Sigmoid colon (tissue), 7 donors: ENCODE results near the gene PAK1. TPM values are rescaled to one million over a fixed set of nuclear protein-coding genes. Genes with fewer than 3 reads are reported as not detected.

Experiments used
- DNase-seq: peaks from one replicate; pipeline ENCODE4 v3.0.0-alpha.2; 2019
- H3K27ac ChIP-seq, 4 donors: fragments of 200-600 bp; sonication (generic); one replicate each; pipeline ENCODE4 v1.5.1; 2016 to 2019; ENCODE audit warnings: mild to moderate bottlenecking in 1 of 4
- H3K27me3 ChIP-seq, 3 donors: fragments of 200-600 bp; sonication (generic); one replicate each; pipeline ENCODE4 v1.5.1; 2019; ENCODE audit warnings: mild to moderate bottlenecking in 1 of 3
- H3K36me3 ChIP-seq, 4 donors: fragments of 200-600 bp; sonication (generic); one replicate each; pipeline ENCODE4 v1.5.1; 2016 to 2019
- H3K4me1 ChIP-seq, 4 donors: fragments of 200-600 bp; sonication (generic); one replicate each; pipeline ENCODE4 v1.5.1; 2017 to 2019
- H3K4me3 ChIP-seq, 4 donors: fragments of 200-600 bp; sonication (generic); one replicate each; pipeline ENCODE4 v1.5.1; 2017 to 2019; ENCODE audit warnings: mild to moderate bottlenecking in 2 of 4, moderate library complexity in 1 of 4
- H3K9me3 ChIP-seq, 4 donors: fragments of 200-600 bp in 3 of 4; sonication (generic) in 3 of 4; one replicate each; pipeline versions ENCODE4 v1.5.1 to v1.6.1; 2013 to 2019
- CTCF ChIP-seq, 4 experiments: fragments of 450-650 bp in 3 of 4; fragments of 200-600 bp in 1 of 4; IDR thresholded peaks; one replicate each; pipeline ENCODE4 v1.5.1; 2016 to 2019; ENCODE audit warnings: antibody characterized with exemption in 4 of 4, mild to moderate bottlenecking in 3 of 4, moderate library complexity in 2 of 4
- EP300 ChIP-seq, 4 donors: sonication (generic); formaldehyde crosslinking; IDR thresholded peaks; one replicate each; pipeline ENCODE4 v1.6.1; 2017; ENCODE audit warnings: antibody characterized with exemption in 4 of 4
- POLR2A ChIP-seq, 2 donors: fragments of 450-650 bp; IDR thresholded peaks; one replicate each; pipeline ENCODE4 v1.6.1; 2016; ENCODE audit warnings: antibody characterized with exemption in 2 of 2, mild to moderate bottlenecking in 2 of 2, moderate library complexity in 2 of 2
- POLR2AphosphoS5 ChIP-seq, 4 donors: sonication (generic); formaldehyde crosslinking; IDR thresholded peaks; one replicate each; pipeline ENCODE4 v1.6.1; 2017; ENCODE audit warnings: antibody characterized with exemption in 4 of 4
- WGBS, 2 donors: extraction: QIAGEN DNeasy Blood & Tissue Kit; methylation state at CpG; one replicate each; pipeline ENCODE4 v1.1.7; 2013; 5-methylcytosine and 5-hydroxymethylcytosine counted together
- intact Hi-C: fragments of 100-400 bp; cut with DNase I; formaldehyde crosslinking; loops from one replicate; pipeline ENCODE4 v1.15.1; 2023
- polyA plus RNA-seq, 3 donors: library from polyadenylated mRNA; stranded (reverse); fragments of 200-250 nt; gene quantifications; one replicate each; pipeline ENCODE4 v1.2.3, GENCODE V29; 2013
- total RNA-seq, 4 donors: library from RNA; depleted of rRNA; stranded (reverse); fragments of >200 nt; gene quantifications; one replicate each; pipeline ENCODE4 v1.1.0, GENCODE V29; 2016
- donor health status: healthy with polysubstance abuse.
- donor health status: Bipolar disorder and iron deficiency.
- donor health status: healthy.

Gene PAK1
- total and polyA plus RNA-seq, 7 donors = 24.6 to 79.3 (median 37.7) TPM

GRCh38 chr11:77403211-77403610 is 70.7 kb downstream of the PAK1 start:
- intact Hi-C loops = no loop called here
- H3K4me1 ChIP-seq = peaks cover 0 to 51% (median 21%) of the 10 kb centered on the region in 4 donors
- H3K27ac ChIP-seq = no peak overlapping the region
- 97 to 99% methylated on average over 1 of the region's 1 CpG for WGBS, 2 donors
- no peak for DNase-seq
- H3K27me3 ChIP-seq = no peaks in the 10 kb centered on the region
- no peaks in the 10 kb centered on the region for H3K9me3 ChIP-seq
- no peaks in the 10 kb centered on the region for H3K36me3 ChIP-seq
- H3K4me3 ChIP-seq = no peak overlapping the region
- TF ChIP-seq POLR2A (IDR thresholded peaks at IDR 0.05) (no peak), CTCF (IDR thresholded peaks at IDR 0.05) (no peak), POLR2AphosphoS5 (IDR thresholded peaks at IDR 0.05) (no peak), EP300 (IDR thresholded peaks at IDR 0.05) (no peak)

GRCh38 chr11:77402218-77402556 is 71.7 kb downstream of the PAK1 start:
- intact Hi-C loops = no loop called here

GRCh38 chr11:77401486-77402217 is 72.2 kb downstream of the PAK1 start:
- no peak for DNase-seq
- H3K36me3 ChIP-seq = no peaks in the 10 kb centered on the region
- no peak overlapping the region for H3K4me3 ChIP-seq
- intact Hi-C loops = no loop called here
- no peak for TF ChIP-seq POLR2AphosphoS5 (IDR thresholded peaks at IDR 0.05)
- no peak for TF ChIP-seq EP300 (IDR thresholded peaks at IDR 0.05)
- TF ChIP-seq CTCF (IDR thresholded peaks at IDR 0.05) = no peak
- no peak for TF ChIP-seq POLR2A (IDR thresholded peaks at IDR 0.05)
- H3K4me1 ChIP-seq = peaks cover 0 to 35% (median 13%) of the 10 kb centered on the region in 4 donors
- WGBS, 2 donors = 91 to 95% methylated on average over 2 of the region's 2 CpGs
- no peaks in the 10 kb centered on the region for H3K9me3 ChIP-seq
- H3K27ac ChIP-seq = no peak overlapping the region
- H3K27me3 ChIP-seq = no peaks in the 10 kb centered on the region

More at GRCh38 chr11:77402218-77402556, 71.7 kb downstream of the PAK1 start:
- H3K27me3 ChIP-seq = no peaks in the 10 kb centered on the region
- TF ChIP-seq POLR2AphosphoS5 (IDR thresholded peaks at IDR 0.05) (no peak), CTCF (IDR thresholded peaks at IDR 0.05) (no peak), EP300 (IDR thresholded peaks at IDR 0.05) (no peak), POLR2A (IDR thresholded peaks at IDR 0.05) (no peak)
- H3K4me3 ChIP-seq = no peak overlapping the region
- H3K27ac ChIP-seq = no peak overlapping the region
- DNase-seq = no peak
- no peaks in the 10 kb centered on the region for H3K36me3 ChIP-seq
- 81 to 88% methylated on average over 3 of the region's 3 CpGs for WGBS, 2 donors
- H3K4me1 ChIP-seq = peaks cover 0 to 41% (median 14%) of the 10 kb centered on the region in 4 donors
- no peaks in the 10 kb centered on the region for H3K9me3 ChIP-seq

GRCh38 chr11:77400775-77401449 is 73.0 kb downstream of the PAK1 start:
- Histone ChIP-seq H3K9me3 (no peaks in the 10 kb centered on the region), H3K27ac (no peak overlapping the region), H3K4me3 (no peak overlapping the region), H3K4me1 (peaks cover 0 to 30% (median 14%) of the 10 kb centered on the region in 4 donors), H3K36me3 (no peaks in the 10 kb centered on the region), H3K27me3 (no peaks in the 10 kb centered on the region)
- intact Hi-C loops = no loop called here
- WGBS, 2 donors = 56 to 79% methylated on average over 5 of the region's 5 CpGs
- TF ChIP-seq EP300 (IDR thresholded peaks at IDR 0.05) = no peak
- no peak for TF ChIP-seq POLR2AphosphoS5 (IDR thresholded peaks at IDR 0.05)
- no peak for DNase-seq

GRCh38 chr11:77400271-77400670 is 73.6 kb downstream of the PAK1 start:
- H3K27ac ChIP-seq = no peak overlapping the region
- no peaks in the 10 kb centered on the region for H3K27me3 ChIP-seq
- WGBS, 2 donors = 64 to 78% methylated on average over 2 of the region's 2 CpGs
- intact Hi-C loops = no loop called here
- no peaks in the 10 kb centered on the region for H3K9me3 ChIP-seq
- H3K4me1 ChIP-seq = peaks cover 0 to 28% (median 14%) of the 10 kb centered on the region in 4 donors
- H3K4me3 ChIP-seq = no peak overlapping the region
- DNase-seq = no peak
- no peak for TF ChIP-seq POLR2A (IDR thresholded peaks at IDR 0.05)
- TF ChIP-seq POLR2AphosphoS5 (IDR thresholded peaks at IDR 0.05) = no peak
- TF ChIP-seq CTCF (IDR thresholded peaks at IDR 0.05) = no peak
- no peak for TF ChIP-seq EP300 (IDR thresholded peaks at IDR 0.05)
- H3K36me3 ChIP-seq = no peaks in the 10 kb centered on the region
